Omental fat pad (tissue), 4 donors: Measurements from ENCODE around the gene KRTAP20-2. TPM values are rescaled to one million over a fixed set of nuclear protein-coding genes. Genes with fewer than 3 reads are reported as not detected.
A peak's percentile ranks its signal among the peaks of the same experiment; 100 is the strongest.

Experiments
- ATAC-seq: fragments of 150-250 bp; one replicate; pipeline ENCODE4 v1.9.1; 2016; ENCODE audit warnings: mild to moderate bottlenecking, moderate library complexity; ENCODE audit not compliant: low FRiP score
- DNase-seq: peaks from one replicate; pipeline ENCODE4 v3.0.0-alpha.2; 2019; ENCODE audit warnings: low spot score
- total RNA-seq, 4 donors: library from RNA; depleted of rRNA; stranded (reverse); fragments of >200 nt; gene quantifications; one replicate each; pipeline ENCODE4 v1.1.0, GENCODE V29; 2016
- TF ChIP-seq, protein P1 (sequence below), 3 donors: fragments of 450-650 bp; IDR thresholded peaks; one replicate each; pipeline ENCODE4 v1.5.1; 2016 to 2017; ENCODE audit warnings: antibody characterized with exemption in 3 of 3, mild to moderate bottlenecking in 3 of 3, moderate library complexity in 2 of 3

KRTAP20-2 gene
- total RNA-seq, 4 donors from 2014 or later = not detected

DNA sequence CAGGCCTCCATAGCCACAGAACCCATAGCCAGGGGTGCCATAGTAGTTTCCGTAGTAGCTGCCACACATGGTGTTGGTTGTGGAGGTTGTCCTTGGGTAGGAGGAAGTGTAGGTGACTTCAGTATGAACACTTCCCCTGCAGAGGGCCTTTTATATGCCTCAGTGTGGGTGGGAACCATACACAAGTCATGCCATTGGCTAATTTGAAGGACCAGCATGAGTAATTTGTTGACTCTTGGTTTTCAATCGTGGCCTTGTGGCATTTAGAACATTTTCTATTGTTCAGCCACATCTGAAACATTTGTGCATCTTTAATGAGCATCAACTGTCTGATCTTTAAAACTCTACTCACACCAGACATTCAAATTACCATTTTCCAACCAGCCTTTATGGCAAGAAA, 21.2 kb upstream of the KRTAP20-2 start, which contains the start of gene KRTAP6-1:
Gene KRTAP6-1 (minus strand): TSS at position 95 of the 400 bp plus-strand sequence. CDS start 26 bp downstream, at position 69.
- TF ChIP-seq, protein P1, sequence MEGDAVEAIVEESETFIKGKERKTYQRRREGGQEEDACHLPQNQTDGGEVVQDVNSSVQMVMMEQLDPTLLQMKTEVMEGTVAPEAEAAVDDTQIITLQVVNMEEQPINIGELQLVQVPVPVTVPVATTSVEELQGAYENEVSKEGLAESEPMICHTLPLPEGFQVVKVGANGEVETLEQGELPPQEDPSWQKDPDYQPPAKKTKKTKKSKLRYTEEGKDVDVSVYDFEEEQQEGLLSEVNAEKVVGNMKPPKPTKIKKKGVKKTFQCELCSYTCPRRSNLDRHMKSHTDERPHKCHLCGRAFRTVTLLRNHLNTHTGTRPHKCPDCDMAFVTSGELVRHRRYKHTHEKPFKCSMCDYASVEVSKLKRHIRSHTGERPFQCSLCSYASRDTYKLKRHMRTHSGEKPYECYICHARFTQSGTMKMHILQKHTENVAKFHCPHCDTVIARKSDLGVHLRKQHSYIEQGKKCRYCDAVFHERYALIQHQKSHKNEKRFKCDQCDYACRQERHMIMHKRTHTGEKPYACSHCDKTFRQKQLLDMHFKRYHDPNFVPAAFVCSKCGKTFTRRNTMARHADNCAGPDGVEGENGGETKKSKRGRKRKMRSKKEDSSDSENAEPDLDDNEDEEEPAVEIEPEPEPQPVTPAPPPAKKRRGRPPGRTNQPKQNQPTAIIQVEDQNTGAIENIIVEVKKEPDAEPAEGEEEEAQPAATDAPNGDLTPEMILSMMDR (IDR thresholded peaks at IDR 0.05) = no peak
- ATAC-seq (no peak), DNase-seq (no peak)

- TF ChIP-seq, protein P1 (IDR thresholded peaks at IDR 0.05) = no peak
- no peak for ATAC-seq
- no peak for DNase-seq
Observed at GRCh38 chr21:30615199-30615598, 19.8 kb upstream of the KRTAP20-2 start.

DNA sequence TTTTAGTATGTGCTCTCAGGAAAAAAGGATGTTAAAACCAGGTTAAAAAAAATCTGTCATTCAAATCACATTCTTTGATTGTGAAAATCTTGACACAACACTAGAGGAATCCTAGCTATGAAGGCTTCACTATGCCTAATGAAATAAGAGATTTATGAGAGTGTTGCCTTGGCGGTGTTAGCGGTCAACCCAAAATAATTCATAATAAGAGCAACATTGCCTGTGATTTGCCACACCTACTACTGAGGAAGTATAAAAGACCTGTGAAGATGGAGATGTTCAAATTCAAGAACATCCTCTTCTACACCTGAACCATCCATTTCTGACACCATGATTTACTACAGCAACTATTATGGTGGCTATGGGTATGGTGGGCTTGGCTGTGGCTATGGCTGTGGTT, 18.9 kb upstream of the KRTAP20-2 start, which contains the start of gene KRTAP20-1:
Gene KRTAP20-1 (plus strand): TSS at position 301 of the 400 bp plus-strand sequence. CDS start 30 bp downstream, at position 331.
- TF ChIP-seq, protein P1 (IDR thresholded peaks at IDR 0.05) = no peak
- ATAC-seq (no peak), DNase-seq (no peak)

DNA sequence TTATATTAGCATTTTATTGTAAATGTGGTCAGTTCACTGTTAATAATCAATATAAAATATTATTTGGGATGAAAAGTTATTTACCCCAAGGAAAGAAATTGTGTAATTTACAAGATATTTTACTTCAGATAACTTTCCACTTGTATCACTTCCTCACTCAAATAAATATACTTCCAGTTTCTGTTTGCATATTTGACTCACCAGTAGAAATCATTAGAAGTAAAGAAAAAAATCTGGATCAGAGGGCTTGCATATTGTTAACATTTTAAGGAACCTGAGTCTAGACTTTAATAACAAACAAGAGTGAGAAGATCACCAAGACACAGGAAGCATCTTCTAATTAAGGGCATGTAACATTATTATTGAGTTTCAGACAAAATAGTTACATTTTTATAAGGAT, 14.9 kb upstream of the KRTAP20-2 start:
- DNase-seq = no peak
- ATAC-seq = no peak
- TF ChIP-seq, protein P1 (IDR thresholded peaks at IDR 0.05) = no peak

GRCh38 chr21:30620522-30620921, 14.5 kb upstream of the KRTAP20-2 start, which contains the start of gene KRTAP20-4:
Gene KRTAP20-4, plus strand, starts transcription at chr21:30620627.
- TF ChIP-seq, protein P1 (IDR thresholded peaks at IDR 0.05) = no peak
- no peak for ATAC-seq
- no peak for DNase-seq

GRCh38 chr21:30623362-30623761, 11.6 kb upstream of the KRTAP20-2 start:
- TF ChIP-seq, protein P1 (IDR thresholded peaks at IDR 0.05) = no peak
- no peak for DNase-seq
- peak; percentile 51 for ATAC-seq

GRCh38 chr21:30625449-30626165, 9.4 kb upstream of the KRTAP20-2 start:
- TF ChIP-seq, protein P1 (IDR thresholded peaks at IDR 0.05) = no peak
- ATAC-seq (no peak), DNase-seq (no peak)
